GM18511 (cell line): Measurements from ENCODE around the gene SRSF4.
"Not testable (repeated sequence)": the region's sequence is repeated elsewhere in the genome, so short reads cannot be mapped to it uniquely, and the experiment has no call there.

ENCODE experiments used
- ATAC-seq: cut with Tn5 transposase; IDR thresholded peaks from one replicate; pipeline ENCODE4 v1.9.1; 2021; ENCODE audit warnings: mild to moderate bottlenecking, moderate library complexity; ENCODE audit not compliant: unreplicated experiment

SRSF4 gene

DNA sequence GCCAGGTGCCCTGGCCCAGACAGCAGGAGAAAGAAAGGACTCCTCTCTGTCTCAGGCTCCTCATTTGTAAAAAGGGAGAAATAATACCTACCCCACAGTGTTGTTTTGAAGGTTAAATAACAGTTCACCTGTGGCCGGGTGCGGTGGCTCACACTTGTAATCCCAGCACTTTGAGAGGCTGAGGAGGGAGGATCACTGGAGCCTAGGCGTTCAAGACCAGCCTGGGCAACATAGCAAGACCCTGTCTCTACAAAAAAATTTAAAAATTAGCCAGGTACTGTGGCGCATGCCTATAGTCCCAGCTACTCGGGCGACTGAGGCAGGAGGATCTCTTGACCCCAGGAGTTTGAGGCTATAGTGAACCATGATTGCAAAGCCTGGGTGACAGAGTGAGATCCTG, 55.5 kb downstream of the SRSF4 start:
- ATAC-seq: no peak

- ATAC-seq: no peak
Observed at GRCh38 chr1:29125788-29126187, 55.9 kb downstream of the SRSF4 start.

DNA sequence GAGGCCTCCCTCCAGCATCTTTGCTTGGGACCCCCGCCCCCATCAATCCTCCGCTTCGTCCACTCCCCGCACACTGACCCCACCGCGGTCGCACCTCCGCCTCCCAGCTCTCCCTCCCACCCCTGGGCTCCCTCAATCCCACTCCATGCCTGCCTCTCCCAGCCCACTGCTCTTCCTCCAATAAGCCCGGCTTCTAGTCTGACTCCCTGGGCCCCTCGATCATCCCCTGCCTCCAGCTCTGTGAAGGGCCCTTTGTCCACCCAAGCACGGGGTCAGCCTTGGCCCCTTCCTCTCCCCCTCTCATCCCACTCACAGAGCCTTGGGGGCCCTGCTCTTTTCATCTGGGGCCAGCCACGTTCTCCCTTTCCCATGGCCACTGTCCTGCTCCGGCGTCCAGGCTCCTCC, 56.5 kb downstream of the SRSF4 start:
- ATAC-seq: no peak

- ATAC-seq: no peak
Observed at GRCh38 chr1:29124366-29125236, 57.1 kb downstream of the SRSF4 start.

GRCh38 chr1:29123887-29124365, 57.8 kb downstream of the SRSF4 start, which contains the start of gene TMEM200B:
TSS of gene TMEM200B (minus strand) at chr1:29123903. CDS start at chr1:29121828, 2,075 bp downstream.
- no peak for ATAC-seq

DNA sequence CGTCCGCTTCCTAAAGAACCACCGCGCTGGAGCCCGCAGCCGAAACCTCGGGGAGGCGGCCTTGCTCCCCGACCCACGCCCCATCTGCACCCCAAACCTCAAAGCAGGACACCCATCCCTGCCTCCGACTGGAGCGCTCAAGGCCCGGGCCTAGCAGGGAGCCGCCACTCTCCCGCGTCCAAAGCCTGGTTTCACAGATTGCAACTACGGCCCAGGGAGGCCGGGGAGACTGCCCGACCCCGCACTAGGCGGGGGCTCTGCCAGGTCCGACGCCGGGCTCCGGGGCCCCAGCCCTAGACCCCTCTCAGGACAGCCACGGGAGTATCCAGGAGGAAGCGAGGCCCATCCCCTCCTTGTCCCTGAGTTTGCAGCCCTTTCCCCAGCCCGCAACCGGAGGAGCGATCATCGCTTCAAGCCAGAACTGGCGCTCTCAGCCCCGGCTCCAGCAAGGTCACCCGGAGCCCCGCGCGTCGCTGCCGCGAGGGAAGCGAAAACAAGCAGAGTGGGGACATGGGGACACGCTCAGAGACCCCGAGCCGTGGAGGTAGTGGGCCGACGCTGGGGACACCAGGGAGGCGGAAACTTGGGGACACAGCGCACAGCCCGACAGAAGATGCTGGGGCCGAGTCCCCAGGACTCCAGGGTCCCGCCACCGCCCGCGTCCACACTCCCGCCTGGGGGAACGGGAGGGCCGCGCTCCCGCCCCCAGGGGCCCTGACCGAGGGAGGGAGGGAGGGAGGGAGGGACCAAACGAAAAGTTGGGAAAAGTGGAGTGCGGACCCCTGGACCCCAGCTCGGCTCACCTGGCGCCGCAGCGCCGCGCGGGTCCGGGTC, 58.4 kb downstream of the SRSF4 start:
- no peak for ATAC-seq

DNA sequence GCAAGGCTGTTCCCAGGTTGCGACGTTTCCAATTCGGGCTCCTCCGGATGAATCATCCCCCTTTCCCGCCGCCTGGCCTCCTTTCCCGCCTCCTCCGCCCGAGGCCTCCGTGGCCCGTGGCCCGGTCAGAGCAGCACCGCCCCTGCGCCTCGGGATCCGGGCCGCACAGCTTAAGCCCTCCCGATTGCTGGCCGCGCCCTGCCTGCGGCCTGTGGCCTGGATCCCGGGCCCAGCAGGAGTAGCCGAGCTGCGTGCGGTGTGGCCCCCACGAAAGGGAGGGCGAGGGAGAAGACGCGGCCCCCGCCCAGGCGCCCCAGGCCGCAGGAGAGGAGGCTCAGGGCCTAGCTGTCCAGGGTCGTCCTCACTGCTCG, 59.0 kb downstream of the SRSF4 start:
- no peak for ATAC-seq

GRCh38 chr1:29121936-29122681, 59.6 kb downstream of the SRSF4 start:
- ATAC-seq: no peak

GRCh38 chr1:29121516-29121935, 60.2 kb downstream of the SRSF4 start:
- no peak for ATAC-seq

DNA sequence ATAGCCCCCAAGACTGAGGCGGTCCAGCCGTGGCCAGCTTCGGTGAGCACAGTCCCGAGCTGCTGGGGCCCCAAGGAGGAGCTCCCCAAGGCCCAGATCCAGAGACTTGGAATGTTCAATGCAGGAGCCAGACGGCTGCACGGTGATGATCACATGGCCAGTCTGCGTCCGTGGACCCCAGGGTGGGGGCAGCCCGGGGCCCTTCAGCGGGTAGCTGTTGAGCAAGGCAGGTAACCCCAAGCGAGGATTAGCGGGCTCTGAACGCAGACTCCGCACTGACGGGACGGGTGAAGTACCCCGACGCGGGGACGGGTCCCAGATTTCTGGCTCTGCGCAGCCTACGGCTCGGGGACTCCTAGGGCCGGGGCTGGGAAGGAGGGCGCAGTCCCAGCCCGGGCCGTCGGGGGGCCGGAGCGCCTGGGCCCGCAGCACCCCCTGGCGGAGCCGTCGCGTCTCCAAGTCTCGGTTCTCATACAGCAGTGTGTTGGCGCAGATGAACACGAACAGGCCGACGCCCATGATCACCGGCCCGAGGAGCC, 60.7 kb downstream of the SRSF4 start:
- no peak for ATAC-seq

DNA sequence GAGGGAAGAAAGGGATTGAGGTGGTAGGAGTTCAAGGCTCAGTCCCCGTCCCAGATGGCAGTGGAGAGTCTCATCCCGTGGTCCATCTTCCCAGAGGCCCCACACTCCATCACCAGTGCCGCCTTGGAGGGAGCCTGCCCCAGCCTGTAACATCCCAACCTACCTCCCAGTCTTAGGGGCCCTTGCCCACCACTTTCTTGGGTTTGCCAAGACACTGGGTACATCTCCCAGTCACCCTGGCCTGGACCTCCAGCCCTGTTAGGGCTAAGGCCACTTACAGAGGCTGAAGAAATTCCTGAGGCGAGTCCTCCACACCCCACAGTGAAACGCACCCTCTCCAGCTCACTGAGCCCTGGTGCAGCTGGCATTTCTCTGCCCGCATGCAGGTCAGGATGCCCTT, 61.3 kb downstream of the SRSF4 start:
- no peak for ATAC-seq

DNA sequence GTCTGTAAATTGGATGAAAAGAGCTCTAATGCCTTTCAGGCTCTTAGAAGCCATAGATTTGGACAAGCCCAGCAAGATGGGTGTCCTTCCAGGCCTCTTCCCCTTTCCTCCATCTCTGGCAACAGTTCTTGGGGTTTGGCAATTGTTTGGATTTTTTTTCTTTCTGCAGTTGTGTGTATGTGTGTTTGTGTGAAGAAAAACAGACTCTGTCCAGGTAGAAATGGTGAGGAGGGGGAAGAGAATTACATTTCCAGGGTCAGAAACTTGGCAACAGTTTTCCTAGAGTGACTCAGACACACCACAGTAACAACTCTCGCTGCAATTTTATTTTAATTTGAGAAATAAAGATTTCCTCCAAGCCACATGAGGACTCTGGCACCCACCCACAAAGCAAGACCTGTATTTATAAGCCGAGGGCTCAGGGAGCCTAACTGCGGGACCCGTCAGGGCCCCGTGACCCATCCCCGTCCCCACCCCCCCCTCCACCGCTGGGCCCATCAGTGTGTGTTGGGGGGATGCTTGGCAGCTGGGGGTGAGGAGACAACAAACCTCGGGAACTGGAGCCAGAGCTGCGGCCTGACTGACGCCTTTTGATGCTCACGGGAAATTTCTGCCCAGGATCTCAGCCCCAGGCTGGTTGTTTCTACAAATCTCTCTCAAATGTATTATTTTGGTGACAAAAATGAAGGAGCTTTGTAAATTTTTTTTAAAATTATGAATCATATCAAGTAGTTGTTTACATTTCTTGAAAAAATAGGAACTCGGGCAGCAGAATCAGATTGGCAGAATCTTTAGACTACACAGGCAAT, 62.4 kb downstream of the SRSF4 start:
- no peak for ATAC-seq

GRCh38 chr1:29117381-29117780, 64.3 kb downstream of the SRSF4 start:
- no peak for ATAC-seq

DNA sequence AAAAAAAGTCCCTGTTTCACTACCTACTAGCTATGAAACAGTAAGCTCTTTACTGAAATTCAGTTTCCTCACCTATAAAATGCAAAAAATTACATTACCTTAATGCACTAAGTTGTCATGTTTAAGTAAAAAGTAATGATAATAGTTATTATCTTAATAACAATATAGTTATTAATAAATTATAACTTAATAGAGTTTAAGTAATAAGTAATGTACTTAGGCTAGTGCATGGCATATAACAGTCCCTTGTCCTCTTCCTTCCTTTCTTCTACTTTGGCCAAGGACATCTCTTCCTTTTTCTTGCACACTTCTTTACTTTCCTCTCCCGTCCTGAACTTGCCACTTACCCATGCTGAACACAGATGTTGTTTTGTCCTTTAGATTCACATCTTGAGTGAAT, 67.0 kb downstream of the SRSF4 start:
- no peak for ATAC-seq

DNA sequence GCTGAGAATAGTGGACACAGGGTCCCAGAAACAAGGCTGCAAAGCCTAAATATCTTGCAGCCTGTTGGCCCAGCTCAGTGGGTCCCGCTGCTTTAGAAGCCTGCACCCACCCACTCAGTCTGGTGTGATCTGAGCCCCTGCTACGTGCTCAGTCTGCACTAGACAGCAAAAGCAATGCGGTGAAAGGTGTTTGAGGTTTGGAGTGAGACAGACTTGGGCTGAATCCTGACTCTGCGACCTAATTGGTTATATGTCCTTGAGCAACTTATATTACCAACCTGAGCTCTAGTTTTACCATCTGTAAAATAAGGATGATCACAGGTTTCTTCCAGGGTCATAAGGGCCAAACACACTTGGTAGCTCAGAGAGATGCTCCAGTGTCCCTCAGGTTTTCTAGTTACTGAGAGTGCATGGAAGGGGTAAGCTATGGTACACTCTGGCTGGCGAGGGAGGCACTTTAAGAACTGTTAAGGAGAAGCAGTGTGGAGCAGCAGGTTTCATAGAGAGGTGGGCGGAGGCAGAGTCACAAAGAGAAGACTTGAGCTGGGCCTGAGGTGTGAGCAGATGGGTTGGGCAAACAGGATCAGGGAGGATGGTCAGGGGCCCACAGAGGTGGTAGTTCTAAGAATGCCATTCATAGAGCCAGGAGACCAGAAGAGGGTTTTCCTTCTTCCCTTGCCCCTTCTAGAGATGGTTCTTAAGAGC, 68.1 kb downstream of the SRSF4 start:
- no peak for ATAC-seq

- ATAC-seq: no peak
Observed at GRCh38 chr1:29112705-29113412, 68.8 kb downstream of the SRSF4 start.

DNA sequence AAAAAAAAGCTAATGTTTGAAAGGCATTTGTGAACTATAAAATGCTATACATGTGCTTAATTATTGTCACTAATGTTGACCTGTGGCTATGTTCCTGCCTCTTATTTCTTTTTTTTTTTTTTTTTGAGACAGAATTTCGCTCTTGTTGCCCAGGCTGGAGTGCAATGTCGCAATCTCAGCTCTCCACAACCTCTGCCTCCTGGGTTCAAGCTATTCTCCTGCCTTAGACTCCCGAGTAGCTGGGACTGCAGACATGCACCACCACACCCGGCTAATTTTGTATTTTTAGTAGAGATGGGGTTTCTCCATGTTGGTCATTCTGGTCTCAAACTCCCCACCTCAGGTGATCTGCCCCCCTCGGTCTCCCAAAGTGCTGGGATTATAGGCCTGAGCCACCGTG, 73.7 kb downstream of the SRSF4 start:
- not testable (repeated sequence) for ATAC-seq

- no peak for ATAC-seq
Observed at GRCh38 chr1:29105822-29106221, 75.9 kb downstream of the SRSF4 start.

GRCh38 chr1:29100487-29100886, 81.2 kb downstream of the SRSF4 start:
- no peak for ATAC-seq
